ENCODE measurements around the gene OR52R1.
"Not testable (repeated sequence)": the region's sequence is repeated elsewhere in the genome, so short reads cannot be mapped to it uniquely, and the experiment has no call there.

OR52R1 gene

DNA sequence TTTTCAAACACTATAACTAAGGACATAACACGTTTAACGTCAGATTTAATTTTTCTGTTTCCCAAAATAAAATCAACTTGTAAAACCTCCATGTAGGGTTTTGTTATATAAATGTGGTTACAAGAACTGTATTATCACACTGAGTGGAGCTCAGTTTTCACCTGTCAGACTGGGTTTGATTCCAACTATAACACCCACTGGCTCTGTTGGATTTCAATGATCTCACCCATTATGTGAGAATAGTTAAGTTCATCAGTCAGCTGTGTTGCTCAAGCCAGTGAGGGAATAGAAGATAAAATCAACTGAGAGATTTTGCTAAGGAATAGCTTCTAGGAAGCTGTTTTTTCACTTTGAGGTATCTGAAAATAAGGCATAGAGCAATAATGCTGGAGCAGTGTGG lies 5.1 kb upstream of the OR52R1 start:
- Histone ChIP-seq H3K4me2 (no peak overlapping the region), H2AFZ (ENCODE audit: low read depth) (no peak overlapping the region), H3K4me3 (IDR thresholded peaks at IDR 0.05; ENCODE audit: insufficient read depth, low read depth, low read length) (no peak overlapping the region), H3K79me2 (ENCODE audit: insufficient read depth, low read depth) (no peaks in the 10 kb centered on the region), H3K9ac (no peak overlapping the region), H4K20me1 (ENCODE audit: insufficient read depth) (no peaks in the 10 kb centered on the region), H3K4me1 (ENCODE audit: low read depth, poor library complexity, severe bottlenecking) (no peaks in the 10 kb centered on the region), H3K27ac (no peak overlapping the region), H3K27me3 (ENCODE audit: insufficient read depth, low read depth) (no peaks in the 10 kb centered on the region), H3K36me3 (ENCODE audit: insufficient read depth) (no peaks in the 10 kb centered on the region)
- TF ChIP-seq, protein P1, sequence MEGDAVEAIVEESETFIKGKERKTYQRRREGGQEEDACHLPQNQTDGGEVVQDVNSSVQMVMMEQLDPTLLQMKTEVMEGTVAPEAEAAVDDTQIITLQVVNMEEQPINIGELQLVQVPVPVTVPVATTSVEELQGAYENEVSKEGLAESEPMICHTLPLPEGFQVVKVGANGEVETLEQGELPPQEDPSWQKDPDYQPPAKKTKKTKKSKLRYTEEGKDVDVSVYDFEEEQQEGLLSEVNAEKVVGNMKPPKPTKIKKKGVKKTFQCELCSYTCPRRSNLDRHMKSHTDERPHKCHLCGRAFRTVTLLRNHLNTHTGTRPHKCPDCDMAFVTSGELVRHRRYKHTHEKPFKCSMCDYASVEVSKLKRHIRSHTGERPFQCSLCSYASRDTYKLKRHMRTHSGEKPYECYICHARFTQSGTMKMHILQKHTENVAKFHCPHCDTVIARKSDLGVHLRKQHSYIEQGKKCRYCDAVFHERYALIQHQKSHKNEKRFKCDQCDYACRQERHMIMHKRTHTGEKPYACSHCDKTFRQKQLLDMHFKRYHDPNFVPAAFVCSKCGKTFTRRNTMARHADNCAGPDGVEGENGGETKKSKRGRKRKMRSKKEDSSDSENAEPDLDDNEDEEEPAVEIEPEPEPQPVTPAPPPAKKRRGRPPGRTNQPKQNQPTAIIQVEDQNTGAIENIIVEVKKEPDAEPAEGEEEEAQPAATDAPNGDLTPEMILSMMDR (conservative IDR thresholded peaks at IDR 0.05; ENCODE audit: low read depth, low read length): no peak

DNA sequence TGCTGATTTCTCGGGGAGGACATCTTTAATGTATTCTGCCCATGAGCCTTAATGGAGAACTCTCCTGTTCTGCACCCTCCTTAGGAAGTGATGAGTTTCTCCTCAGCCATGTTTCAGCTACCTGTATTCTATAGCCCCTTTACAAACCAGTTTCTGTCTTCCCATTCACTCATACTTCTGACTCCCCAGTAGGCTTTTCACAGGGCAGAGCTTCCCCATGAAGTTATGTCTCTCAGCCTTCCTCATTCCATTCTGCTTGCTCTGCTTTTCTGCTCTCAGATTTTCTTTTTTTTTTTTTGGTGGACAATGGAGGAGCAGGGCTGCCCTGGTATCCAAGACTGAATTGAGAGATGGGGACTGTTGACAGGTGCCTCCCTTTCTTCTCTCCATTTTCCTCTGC lies 4.3 kb upstream of the OR52R1 start:
- Histone ChIP-seq H4K20me1 (ENCODE audit: insufficient read depth) (no peaks in the 10 kb centered on the region), H3K36me3 (ENCODE audit: insufficient read depth) (no peaks in the 10 kb centered on the region), H3K9ac (no peak overlapping the region), H3K27me3 (ENCODE audit: insufficient read depth, low read depth) (no peaks in the 10 kb centered on the region), H3K79me2 (ENCODE audit: insufficient read depth, low read depth) (no peaks in the 10 kb centered on the region), H2AFZ (ENCODE audit: low read depth) (no peak overlapping the region), H3K4me3 (IDR thresholded peaks at IDR 0.05; ENCODE audit: insufficient read depth, low read depth, low read length) (no peak overlapping the region), H3K27ac (no peak overlapping the region), H3K4me1 (ENCODE audit: low read depth, poor library complexity, severe bottlenecking) (no peaks in the 10 kb centered on the region), H3K4me2 (no peak overlapping the region)
- TF ChIP-seq, protein P1 (conservative IDR thresholded peaks at IDR 0.05; ENCODE audit: low read depth, low read length): no peak

DNA sequence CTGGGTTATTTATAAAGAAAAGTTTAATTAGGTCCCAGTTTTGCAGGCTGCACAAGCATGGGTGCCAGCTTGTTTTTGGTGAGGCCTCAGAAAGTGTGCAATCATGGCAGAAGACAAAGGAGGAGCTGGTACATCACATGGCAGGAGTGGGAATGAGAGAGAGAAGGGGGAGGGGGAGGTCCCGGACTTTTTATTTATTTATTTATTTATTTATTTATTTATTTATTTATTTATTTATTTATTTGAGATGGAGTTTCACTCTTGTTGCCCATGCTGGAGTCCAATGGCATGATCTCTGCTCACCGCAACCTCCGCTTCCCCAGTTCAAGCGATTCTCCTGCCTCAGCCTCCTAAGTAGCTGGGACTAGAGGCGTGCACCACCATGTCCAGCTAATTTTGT lies 2.9 kb downstream of the OR52R1 start:
- not testable (repeated sequence) for H3K4me2 ChIP-seq; H3K4me3 ChIP-seq (IDR thresholded peaks at IDR 0.05; ENCODE audit: insufficient read depth, low read depth, low read length); H4K20me1 ChIP-seq (ENCODE audit: insufficient read depth); H3K9ac ChIP-seq; H2AFZ ChIP-seq (ENCODE audit: low read depth); H3K79me2 ChIP-seq (ENCODE audit: insufficient read depth, low read depth); H3K27me3 ChIP-seq (ENCODE audit: insufficient read depth, low read depth); H3K27ac ChIP-seq; H3K36me3 ChIP-seq (ENCODE audit: insufficient read depth); H3K4me1 ChIP-seq (ENCODE audit: low read depth, poor library complexity, severe bottlenecking)

DNA sequence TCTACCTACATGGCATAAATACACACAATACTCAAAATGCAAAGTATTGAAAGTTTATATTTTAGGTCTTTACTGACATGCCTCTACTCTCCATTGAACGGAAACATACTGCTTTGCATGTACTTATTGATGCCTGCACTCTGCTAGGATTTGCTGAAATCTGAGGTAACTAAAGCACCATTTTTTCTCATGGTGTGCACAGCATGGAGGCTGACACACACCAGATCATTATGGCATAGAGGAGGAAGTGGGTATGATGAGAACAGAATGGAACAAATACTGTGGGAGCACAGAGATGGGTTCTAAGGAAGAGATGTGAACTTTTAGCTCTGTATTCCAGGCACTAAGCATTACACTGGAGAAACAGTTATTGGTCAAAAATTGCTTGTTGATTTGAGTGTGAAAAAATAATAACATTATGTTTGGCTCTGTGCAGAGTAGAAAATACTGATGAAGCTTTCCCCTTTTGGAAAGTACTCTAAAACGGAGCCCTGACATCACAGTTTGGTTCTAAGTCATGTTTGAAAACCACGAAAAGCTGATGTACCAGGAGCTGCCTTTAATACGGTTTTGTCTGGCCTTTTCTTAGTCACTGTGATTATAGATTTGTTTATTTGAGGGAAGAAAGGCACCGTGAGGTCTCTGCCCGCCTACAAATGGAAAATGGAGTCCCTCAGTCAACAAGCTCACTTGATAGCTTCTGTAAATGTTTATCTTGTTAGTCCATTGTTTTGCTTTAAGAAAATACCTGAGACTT lies 5.6 kb downstream of the OR52R1 start:
- H3K79me2 ChIP-seq (ENCODE audit: insufficient read depth, low read depth): no peaks in the 10 kb centered on the region
- H4K20me1 ChIP-seq (ENCODE audit: insufficient read depth): no peaks in the 10 kb centered on the region
- H3K36me3 ChIP-seq (ENCODE audit: insufficient read depth): no peaks in the 10 kb centered on the region
- H3K27ac ChIP-seq: no peak overlapping the region
- H2AFZ ChIP-seq (ENCODE audit: low read depth): no peak overlapping the region
- no peaks in the 10 kb centered on the region for H3K4me1 ChIP-seq (ENCODE audit: low read depth, poor library complexity, severe bottlenecking)
- H3K9ac ChIP-seq: no peak overlapping the region
- H3K4me2 ChIP-seq: no peak overlapping the region
- H3K27me3 ChIP-seq (ENCODE audit: insufficient read depth, low read depth): no peaks in the 10 kb centered on the region
- H3K4me3 ChIP-seq (IDR thresholded peaks at IDR 0.05; ENCODE audit: insufficient read depth, low read depth, low read length): no peak overlapping the region
- TF ChIP-seq, protein P1 (conservative IDR thresholded peaks at IDR 0.05; ENCODE audit: low read depth, low read length): no peak

DNA sequence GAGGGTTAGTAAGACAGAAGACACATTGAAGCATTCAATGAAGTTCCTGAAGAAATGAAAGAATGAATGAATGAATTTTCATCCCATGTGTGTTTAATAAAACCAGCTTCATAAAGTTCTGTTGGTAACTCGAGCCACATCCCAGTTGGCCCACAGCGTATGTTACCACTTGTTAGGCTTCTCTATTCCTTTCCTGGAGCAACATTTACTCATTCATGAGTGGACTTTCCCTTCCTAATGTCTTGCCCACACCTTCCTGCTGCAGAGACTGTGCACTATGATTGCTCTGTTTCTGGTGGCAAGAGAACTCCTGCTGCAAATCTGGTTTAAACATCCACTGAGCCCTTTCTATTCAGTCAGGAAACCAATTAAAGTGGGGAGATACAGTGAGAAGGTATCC lies 7.0 kb downstream of the OR52R1 start:
- H3K4me2 ChIP-seq: no peak overlapping the region
- no peaks in the 10 kb centered on the region for H3K36me3 ChIP-seq (ENCODE audit: insufficient read depth)
- no peaks in the 10 kb centered on the region for H3K79me2 ChIP-seq (ENCODE audit: insufficient read depth, low read depth)
- no peaks in the 10 kb centered on the region for H3K4me1 ChIP-seq (ENCODE audit: low read depth, poor library complexity, severe bottlenecking)
- H3K9ac ChIP-seq: no peak overlapping the region
- no peak overlapping the region for H3K4me3 ChIP-seq (IDR thresholded peaks at IDR 0.05; ENCODE audit: insufficient read depth, low read depth, low read length)
- no peak overlapping the region for H2AFZ ChIP-seq (ENCODE audit: low read depth)
- TF ChIP-seq, protein P1 (conservative IDR thresholded peaks at IDR 0.05; ENCODE audit: low read depth, low read length): no peak
- no peaks in the 10 kb centered on the region for H3K27me3 ChIP-seq (ENCODE audit: insufficient read depth, low read depth)
- no peak overlapping the region for H3K27ac ChIP-seq
- no peaks in the 10 kb centered on the region for H4K20me1 ChIP-seq (ENCODE audit: insufficient read depth)

Measured in KMS-11 (cell line).